HCT116 (cell line): ENCODE results near the gene ZDHHC4. TPM values are rescaled to one million over a fixed set of nuclear protein-coding genes. Genes with fewer than 3 reads are reported as not detected.

Experiments
- ATAC-seq: fragments of 200-7000 bp; cut with Tn5 transposase; 2 replicates; pipeline ENCODE4 v1.9.1; 2020; ENCODE audit warnings: mild to moderate bottlenecking, moderate library complexity
- BruUV-seq: library from RNA; stranded (reverse); fragments of 400-500 nt; replicated peaks from 2 replicates; lab custom pipeline; 2021; lab: Mats Ljungman, UMichigan
- CTCF ChIA-PET: fragments of 300-600 bp; sonication (Branson Sonifier 250); formaldehyde crosslinking; loops from one replicate; lab custom pipeline; 2021; ENCODE audit warnings: antibody characterized with exemption; lab: Charles Lee
- POLR2A ChIA-PET: fragments of 300-600, 350-600 bp; sonication (Branson Sonifier 250); formaldehyde crosslinking; loops from one replicate; lab custom pipeline; 2021; ENCODE audit warnings: antibody characterized with exemption; lab: Charles Lee
- RAD21 ChIA-PET, 2 experiments: fragments of 300-600 bp; sonication (Branson Sonifier 250); formaldehyde crosslinking; loops; one replicate each; lab custom pipeline; 2023; ENCODE audit warnings: low total read pairs in 2 of 2; ENCODE audit not compliant: uncharacterized antibody in 2 of 2, unreplicated experiment in 2 of 2, low non-redundant PET in 1 of 2; lab: Charles Lee
- DNase-seq: peaks from one replicate; pipeline ENCODE4 v3.0.0-alpha.2; 2010; ENCODE audit warnings: low read depth, low spot score
- H2AFZ ChIP-seq: fragments of 200-600 bp; shearing (Covaris generic), sonication (generic); 2 replicates; pipeline ENCODE4 v1.6.1; 2017; ENCODE audit warnings: low read depth, mixed run types, mixed read lengths, antibody characterized with exemption, low read length; ENCODE audit not compliant: poor library complexity, severe bottlenecking
- H3K27ac ChIP-seq: 2 replicates; pipeline ENCODE4 v1.5.1; 2012; ENCODE audit warnings: low read depth, low read length
- H3K27me3 ChIP-seq: fragments of 200-600 bp; sonication (generic); 2 replicates; pipeline ENCODE4 v1.6.1; 2016; ENCODE audit warnings: mixed run types, low read length, mixed read lengths; ENCODE audit not compliant: insufficient read depth
- H3K36me3 ChIP-seq, 2 experiments: fragments of 200-500 bp in 1 of 2; fragments of 200-600 bp in 1 of 2; sonication (Bioruptor generic) in 1 of 2; sonication (generic) in 1 of 2; 2 replicates each; pipeline versions ENCODE4 v1.5.1 to v1.6.1; 2014 to 2016; ENCODE audit warnings: low read length in 2 of 2, inconsistent platforms in 1 of 2, mixed read lengths in 1 of 2, mixed run types in 1 of 2; ENCODE audit not compliant: insufficient read depth in 2 of 2, control insufficient read depth in 1 of 2
- H3K4me1 ChIP-seq, 2 experiments: fragments of 200-600 bp in 1 of 2; sonication (generic) in 1 of 2; 2 replicates each; pipeline versions ENCODE4 v1.5.1 to v1.6.1; 2012 to 2017; ENCODE audit warnings: low read length in 2 of 2, inconsistent platforms in 1 of 2, mild to moderate bottlenecking in 1 of 2, mixed read lengths in 1 of 2, mixed run types in 1 of 2, moderate library complexity in 1 of 2; ENCODE audit not compliant: insufficient read depth in 2 of 2, control insufficient read depth in 1 of 2
- H3K4me2 ChIP-seq: fragments of 200-600 bp; sonication (generic); 2 replicates; pipeline ENCODE4 v1.6.1; 2017; ENCODE audit warnings: mixed run types, low read length, mixed read lengths
- H3K4me3 ChIP-seq, 2 experiments: fragments of 200-600 bp in 1 of 2; sonication (generic) in 1 of 2; replicated peaks in 1 of 2; 2 replicates each; pipeline ENCODE4 v1.5.1; 2011 to 2016; ENCODE audit warnings: low read length in 2 of 2, control low read depth in 1 of 2, low read depth in 1 of 2, mild to moderate bottlenecking in 1 of 2, mixed read lengths in 1 of 2, mixed run types in 1 of 2
- H3K79me2 ChIP-seq: fragments of 200-600 bp; sonication (generic); 2 replicates; pipeline ENCODE4 v1.6.1; 2017; ENCODE audit warnings: mild to moderate bottlenecking, mixed run types, low read length, moderate library complexity, mixed read lengths; ENCODE audit not compliant: insufficient read depth
- H3K9ac ChIP-seq: fragments of 200-600 bp; sonication (generic); 2 replicates; pipeline ENCODE4 v1.6.1; 2016; ENCODE audit warnings: low read length, mixed read lengths
- H3K9me2 ChIP-seq: fragments of 200-600 bp; sonication (generic), shearing (Covaris generic); 2 replicates; pipeline ENCODE4 v1.6.1; 2017; ENCODE audit warnings: mixed run types, mild to moderate bottlenecking, moderate library complexity; ENCODE audit not compliant: insufficient read depth
- H3K9me3 ChIP-seq, 2 experiments: fragments of 200-500 bp in 1 of 2; fragments of 200-600 bp in 1 of 2; sonication (Bioruptor generic) in 1 of 2; sonication (generic) in 1 of 2; 2 replicates each; pipeline ENCODE4 v1.6.1; 2014 to 2017; ENCODE audit warnings: low read length in 2 of 2, mixed read lengths in 2 of 2, inconsistent platforms in 1 of 2, low read depth in 1 of 2, mild to moderate bottlenecking in 1 of 2, mixed run types in 1 of 2, moderate library complexity in 1 of 2; ENCODE audit not compliant: control insufficient read depth in 1 of 2, insufficient read depth in 1 of 2
- H4K20me1 ChIP-seq: fragments of 200-600 bp; sonication (generic), shearing (Covaris generic); 2 replicates; pipeline ENCODE4 v1.6.1; 2017; ENCODE audit warnings: mixed run types, mild to moderate bottlenecking, moderate library complexity; ENCODE audit not compliant: insufficient read depth
- CBX3 ChIP-seq: IDR thresholded peaks from 2 replicates; pipeline ENCODE4 v1.6.1; 2012; ENCODE audit warnings: low read depth
- CEBPB ChIP-seq: IDR thresholded peaks from 2 replicates; pipeline ENCODE4 v1.6.1; 2012; ENCODE audit warnings: low read depth
- ELF1 ChIP-seq: IDR thresholded peaks from 2 replicates; pipeline ENCODE4 v1.6.1; 2012; ENCODE audit warnings: low read depth, borderline replicate concordance
- FOSL1 ChIP-seq: IDR thresholded peaks from 2 replicates; pipeline ENCODE4 v1.6.1; 2012; ENCODE audit warnings: low read depth
- JUND ChIP-seq: IDR thresholded peaks from 2 replicates; pipeline ENCODE4 v1.6.1; 2012
- POLR2A ChIP-seq: IDR thresholded peaks from 2 replicates; pipeline ENCODE4 v1.7.0; 2011; ENCODE audit warnings: borderline replicate concordance; ENCODE audit not compliant: insufficient read depth, insufficient read length; ENCODE audit errors: extremely low read depth
- RAD21 ChIP-seq: IDR thresholded peaks from 2 replicates; pipeline ENCODE4 v1.6.1; 2012; ENCODE audit warnings: low read depth, mild to moderate bottlenecking
- SIN3A ChIP-seq: IDR thresholded peaks from 2 replicates; pipeline ENCODE4 v1.6.1; 2012; ENCODE audit warnings: low read depth
- SP1 ChIP-seq: IDR thresholded peaks from 2 replicates; pipeline ENCODE4 v1.6.1; 2012; ENCODE audit warnings: low read depth
- SRF ChIP-seq: IDR thresholded peaks from 2 replicates; pipeline ENCODE4 v1.6.1; 2012; ENCODE audit warnings: low read depth
- TCF7L2 ChIP-seq: IDR thresholded peaks from 2 replicates; pipeline ENCODE4 v1.7.0; 2011; ENCODE audit warnings: borderline replicate concordance, inconsistent platforms; ENCODE audit not compliant: insufficient read depth, insufficient read length; ENCODE audit errors: extremely low read depth
- YY1 ChIP-seq: IDR thresholded peaks from 2 replicates; pipeline ENCODE4 v1.6.1; 2011; ENCODE audit warnings: low read length, low read depth, moderate library complexity, mild to moderate bottlenecking; ENCODE audit not compliant: insufficient replicate concordance; ENCODE audit errors: extremely low read depth
- ZNF274 ChIP-seq: fragments of 200-500 bp; sonication (Bioruptor generic); IDR thresholded peaks from 2 replicates; pipeline ENCODE4 v1.6.1; 2014; ENCODE audit warnings: mild to moderate bottlenecking, low read depth, low read length, inconsistent platforms
- intact Hi-C: fragments of 100-400 bp; cut with micrococcal nuclease; formaldehyde crosslinking; loops from 2 replicates; pipeline ENCODE4 v1.10.0; 2022
- total RNA-seq: library from RNA; stranded (reverse); gene quantifications from one replicate; pipeline ENCODE4 v1.2.1, GENCODE V29; 2021; ENCODE audit not compliant: unreplicated experiment
- TF ChIP-seq, protein P1 (sequence below): IDR thresholded peaks from 2 replicates; pipeline ENCODE4 v1.6.1; 2011; ENCODE audit warnings: mild to moderate bottlenecking, low read length, moderate library complexity; ENCODE audit not compliant: insufficient replicate concordance; ENCODE audit errors: extremely low read depth
- TF ChIP-seq, protein P2 (sequence below): IDR thresholded peaks from 2 replicates; pipeline ENCODE4 v1.6.1; 2012

ZDHHC4 gene
- total RNA-seq, 1 experiment from 2014 or later: 59.3 TPM

DNA sequence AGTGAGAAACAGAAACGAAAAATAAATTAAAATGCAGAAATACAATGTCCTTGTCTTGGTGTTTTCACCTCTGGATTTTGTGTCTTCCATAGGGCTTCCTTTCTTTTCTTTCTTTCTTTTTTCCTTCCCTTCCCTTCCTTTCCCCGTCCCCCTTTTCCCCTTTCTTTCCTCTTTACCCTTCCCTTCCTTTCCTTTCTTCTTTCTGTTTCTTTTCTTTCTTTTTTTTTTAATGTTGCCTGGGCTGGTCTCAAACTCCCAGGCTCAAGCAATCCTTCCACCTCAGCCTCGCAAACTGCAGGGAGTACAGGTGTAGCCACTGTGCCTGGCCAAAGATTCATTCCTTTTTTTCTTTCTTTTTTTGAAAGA is 47.0 kb downstream of the ZDHHC4 start:
- ATAC-seq (no peak), DNase-seq (no peak)
- ChIA-PET RAD21 (no interaction called here), CTCF (no interaction called here), POLR2A (no interaction called here)
- no peak overlapping the region for H2AFZ ChIP-seq
- H3K79me2 ChIP-seq: no peaks in the 10 kb centered on the region
- no peaks in the 10 kb centered on the region for H3K36me3 ChIP-seq
- BruUV-seq: no TSS peak
- H3K4me1 ChIP-seq: no peaks in the 10 kb centered on the region
- TF ChIP-seq YY1 (no peak), SP1 (no peak), SIN3A (no peak), ELF1 (no peak), CBX3 (no peak), POLR2A (no peak), TCF7L2 (no peak), RAD21 (no peak), SRF (no peak), JUND (no peak), FOSL1 (no peak), CEBPB (no peak), ZNF274 (no peak)
- TF ChIP-seq, protein P1, sequence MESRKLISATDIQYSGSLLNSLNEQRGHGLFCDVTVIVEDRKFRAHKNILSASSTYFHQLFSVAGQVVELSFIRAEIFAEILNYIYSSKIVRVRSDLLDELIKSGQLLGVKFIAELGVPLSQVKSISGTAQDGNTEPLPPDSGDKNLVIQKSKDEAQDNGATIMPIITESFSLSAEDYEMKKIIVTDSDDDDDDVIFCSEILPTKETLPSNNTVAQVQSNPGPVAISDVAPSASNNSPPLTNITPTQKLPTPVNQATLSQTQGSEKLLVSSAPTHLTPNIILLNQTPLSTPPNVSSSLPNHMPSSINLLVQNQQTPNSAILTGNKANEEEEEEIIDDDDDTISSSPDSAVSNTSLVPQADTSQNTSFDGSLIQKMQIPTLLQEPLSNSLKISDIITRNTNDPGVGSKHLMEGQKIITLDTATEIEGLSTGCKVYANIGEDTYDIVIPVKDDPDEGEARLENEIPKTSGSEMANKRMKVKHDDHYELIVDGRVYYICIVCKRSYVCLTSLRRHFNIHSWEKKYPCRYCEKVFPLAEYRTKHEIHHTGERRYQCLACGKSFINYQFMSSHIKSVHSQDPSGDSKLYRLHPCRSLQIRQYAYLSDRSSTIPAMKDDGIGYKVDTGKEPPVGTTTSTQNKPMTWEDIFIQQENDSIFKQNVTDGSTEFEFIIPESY: no peak
- TF ChIP-seq, protein P2, sequence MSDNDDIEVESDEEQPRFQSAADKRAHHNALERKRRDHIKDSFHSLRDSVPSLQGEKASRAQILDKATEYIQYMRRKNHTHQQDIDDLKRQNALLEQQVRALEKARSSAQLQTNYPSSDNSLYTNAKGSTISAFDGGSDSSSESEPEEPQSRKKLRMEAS: no peak
- H3K27ac ChIP-seq: no peak overlapping the region
- H3K27me3 ChIP-seq: peaks cover 3% of the 10 kb centered on the region; the same call in 1 of the 2 replicates
- intact Hi-C loops: no loop called here
- H3K9ac ChIP-seq: no peak overlapping the region
- no peak overlapping the region for H3K4me3 ChIP-seq
- no peaks in the 10 kb centered on the region for H3K9me2 ChIP-seq
- no peak overlapping the region for H3K4me2 ChIP-seq
- no peaks in the 10 kb centered on the region for H4K20me1 ChIP-seq
- H3K9me3 ChIP-seq: no peaks in the 10 kb centered on the region
